ENCODE data around the gene MCTP1. TPM values are rescaled to one million over a fixed set of nuclear protein-coding genes. Genes with fewer than 3 reads are reported as not detected.

Gene MCTP1
- total and polyA plus RNA-seq, 2 of the 8 experiments (the other 6 are each of a cell fraction or from before 2014, with no cell fraction given), result 0.56 to 3.4 TPM

- TF ChIP-seq MAX (IDR thresholded peaks at IDR 0.05) (peak; percentile 71), CTBP2 (IDR thresholded peaks at IDR 0.05; ENCODE audit: borderline replicate concordance, insufficient read depth, insufficient read length, low read length) (peak; percentile 83), E2F6 (IDR thresholded peaks at IDR 0.05) (peak; percentile 86), KDM4A (IDR thresholded peaks at IDR 0.05; ENCODE audit: low read depth, low read length, severe bottlenecking) (peak; percentile 98), BCL11A (IDR thresholded peaks at IDR 0.05; ENCODE audit: low read depth in 2 of 2, low read length in 2 of 2) (no peak), RNF2 (IDR thresholded peaks at IDR 0.05; ENCODE audit: borderline replicate concordance, low read depth, low read length, missing control alignments, poor library complexity, severe bottlenecking) (peak; percentile 28), HDAC2 (IDR thresholded peaks at IDR 0.05; ENCODE audit: borderline replicate concordance in 1 of 2, low read depth in 2 of 2, low read length in 2 of 2) (0 out of 4 replicates have a peak, but pooled peaks of 1 of the 2 experiments have one; percentile 11), RBBP5 (IDR thresholded peaks at IDR 0.05; ENCODE audit: borderline replicate concordance, low read depth, low read length) (no peak; the same call in 1 of the 2 replicates)
- TF ChIP-seq, protein P1, sequence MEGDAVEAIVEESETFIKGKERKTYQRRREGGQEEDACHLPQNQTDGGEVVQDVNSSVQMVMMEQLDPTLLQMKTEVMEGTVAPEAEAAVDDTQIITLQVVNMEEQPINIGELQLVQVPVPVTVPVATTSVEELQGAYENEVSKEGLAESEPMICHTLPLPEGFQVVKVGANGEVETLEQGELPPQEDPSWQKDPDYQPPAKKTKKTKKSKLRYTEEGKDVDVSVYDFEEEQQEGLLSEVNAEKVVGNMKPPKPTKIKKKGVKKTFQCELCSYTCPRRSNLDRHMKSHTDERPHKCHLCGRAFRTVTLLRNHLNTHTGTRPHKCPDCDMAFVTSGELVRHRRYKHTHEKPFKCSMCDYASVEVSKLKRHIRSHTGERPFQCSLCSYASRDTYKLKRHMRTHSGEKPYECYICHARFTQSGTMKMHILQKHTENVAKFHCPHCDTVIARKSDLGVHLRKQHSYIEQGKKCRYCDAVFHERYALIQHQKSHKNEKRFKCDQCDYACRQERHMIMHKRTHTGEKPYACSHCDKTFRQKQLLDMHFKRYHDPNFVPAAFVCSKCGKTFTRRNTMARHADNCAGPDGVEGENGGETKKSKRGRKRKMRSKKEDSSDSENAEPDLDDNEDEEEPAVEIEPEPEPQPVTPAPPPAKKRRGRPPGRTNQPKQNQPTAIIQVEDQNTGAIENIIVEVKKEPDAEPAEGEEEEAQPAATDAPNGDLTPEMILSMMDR (IDR thresholded peaks at IDR 0.05; ENCODE audit: control extremely low read depth in 1 of 3, insufficient read depth in 1 of 3, low read depth in 1 of 3, low read length in 3 of 3), result no peak
Measured at GRCh38 chr5:95284572-95285408, at the start of gene MCTP1 (continued).

All from H1 (cell line).